ENCODE data around the gene CHTOP. TPM values are rescaled to one million over a fixed set of nuclear protein-coding genes. Genes with fewer than 3 reads are reported as not detected.

Gene CHTOP
- total and polyA plus RNA-seq, 2 of the 4 experiments (the other 2 are of a cell fraction) = 33.9 to 50.8 TPM

DNA sequence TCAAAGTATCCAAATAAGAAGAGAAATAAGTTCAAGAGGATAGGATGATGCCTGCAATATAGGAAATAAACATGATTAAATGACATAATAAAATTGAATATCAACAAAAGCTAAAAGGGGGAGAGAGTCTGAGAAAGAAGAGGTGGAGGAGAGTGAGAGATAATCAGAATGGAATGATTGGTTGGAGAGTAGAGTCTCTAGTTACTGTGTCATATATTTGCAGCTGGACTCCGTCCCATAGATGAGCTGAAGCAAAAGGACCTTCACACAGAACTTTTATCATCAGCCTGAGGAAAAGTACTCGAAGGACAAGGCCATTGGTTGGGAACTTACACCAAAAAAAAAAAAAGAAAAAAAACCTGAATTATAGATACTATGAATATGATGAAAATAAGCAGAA lies 45.4 kb upstream of the CHTOP start:
- Histone ChIP-seq H3K4me2 (ENCODE audit: low read depth, low read length) (no peak overlapping the region), H3K4me1 (ENCODE audit: control insufficient read depth, insufficient read depth, low read length) (peaks cover 3% of the 10 kb centered on the region; the same call in 1 of the 2 replicates), H2AK5ac (ENCODE audit: low read depth, low read length) (no peak overlapping the region), H3K14ac (replicated peaks; ENCODE audit: low read depth, low read length) (no peak overlapping the region), H3K56ac (ENCODE audit: extremely low read depth, insufficient read depth, low read length) (no peak overlapping the region), H3K36me3 (ENCODE audit: control insufficient read depth, insufficient read depth, low read length) (no peaks in the 10 kb centered on the region), H2BK20ac (ENCODE audit: low read depth, low read length) (no peak overlapping the region), H4K5ac (ENCODE audit: low read depth, low read length) (no peak overlapping the region), H3K9me3 (ENCODE audit: control insufficient read depth, insufficient read depth, low read length) (no peaks in the 10 kb centered on the region), H2BK15ac (ENCODE audit: low read depth, low read length) (no peak overlapping the region), H3K27ac (ENCODE audit: insufficient read depth, low read length) (no peak overlapping the region), H3K9me1 (ENCODE audit: insufficient read depth, low read length) (no peaks in the 10 kb centered on the region), H3K27me3 (ENCODE audit: control insufficient read depth, insufficient read depth, low read length) (no peaks in the 10 kb centered on the region), H2AK9ac (replicated peaks; ENCODE audit: low read depth, low read length, poor library complexity) (no peak overlapping the region), H3K79me1 (ENCODE audit: low read depth in 1 of 2, low read length in 2 of 2) (no peaks in the 10 kb centered on the region), H2AFZ (replicated peaks; ENCODE audit: low read length, poor library complexity) (no peak overlapping the region), H3K18ac (ENCODE audit: low read depth, low read length) (no peak overlapping the region), H4K20me1 (ENCODE audit: insufficient read depth, low read length) (no peaks in the 10 kb centered on the region), H3K4me3 (ENCODE audit: insufficient read depth, low read depth, low read length) (no peak overlapping the region), H3K9ac (ENCODE audit: low read depth, low read length) (no peak overlapping the region), H4K8ac (ENCODE audit: low read depth in 2 of 2, low read length in 2 of 2) (no peak overlapping the region), H4K91ac (ENCODE audit: insufficient read depth, low read depth, low read length) (no peak overlapping the region), H2BK120ac (ENCODE audit: low read depth, low read length) (no peak overlapping the region), H3K4ac (ENCODE audit: low read depth, low read length) (no peak overlapping the region), H2BK5ac (ENCODE audit: low read depth, low read length, poor library complexity, severe bottlenecking) (no peak overlapping the region), H3K23ac (ENCODE audit: low read depth, low read length) (no peak overlapping the region)
- dilution Hi-C loops (cut with HindIII; ENCODE audit: low sequenced_read_pairs, unreplicated experiment) = no loop called here
- TF ChIP-seq, protein P1, sequence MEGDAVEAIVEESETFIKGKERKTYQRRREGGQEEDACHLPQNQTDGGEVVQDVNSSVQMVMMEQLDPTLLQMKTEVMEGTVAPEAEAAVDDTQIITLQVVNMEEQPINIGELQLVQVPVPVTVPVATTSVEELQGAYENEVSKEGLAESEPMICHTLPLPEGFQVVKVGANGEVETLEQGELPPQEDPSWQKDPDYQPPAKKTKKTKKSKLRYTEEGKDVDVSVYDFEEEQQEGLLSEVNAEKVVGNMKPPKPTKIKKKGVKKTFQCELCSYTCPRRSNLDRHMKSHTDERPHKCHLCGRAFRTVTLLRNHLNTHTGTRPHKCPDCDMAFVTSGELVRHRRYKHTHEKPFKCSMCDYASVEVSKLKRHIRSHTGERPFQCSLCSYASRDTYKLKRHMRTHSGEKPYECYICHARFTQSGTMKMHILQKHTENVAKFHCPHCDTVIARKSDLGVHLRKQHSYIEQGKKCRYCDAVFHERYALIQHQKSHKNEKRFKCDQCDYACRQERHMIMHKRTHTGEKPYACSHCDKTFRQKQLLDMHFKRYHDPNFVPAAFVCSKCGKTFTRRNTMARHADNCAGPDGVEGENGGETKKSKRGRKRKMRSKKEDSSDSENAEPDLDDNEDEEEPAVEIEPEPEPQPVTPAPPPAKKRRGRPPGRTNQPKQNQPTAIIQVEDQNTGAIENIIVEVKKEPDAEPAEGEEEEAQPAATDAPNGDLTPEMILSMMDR (conservative IDR thresholded peaks at IDR 0.05; ENCODE audit: low read depth, low read length) = no peak
- TF ChIP-seq NFE2L2 (IDR thresholded peaks at IDR 0.05; ENCODE audit: low read depth, low read length) (no peak), CHD1 (IDR thresholded peaks at IDR 0.05; ENCODE audit: low read depth, low read length) (no peak), MXI1 (IDR thresholded peaks at IDR 0.05; ENCODE audit: borderline replicate concordance, low read depth, low read length) (no peak), BHLHE40 (IDR thresholded peaks at IDR 0.05; ENCODE audit: low read depth, low read length) (no peak), SMC3 (IDR thresholded peaks at IDR 0.05; ENCODE audit: low read depth, low read length) (no peak), MAFK (IDR thresholded peaks at IDR 0.05; ENCODE audit: low read depth, low read length) (no peak)
- BruUV-seq (replicated peaks) = no TSS peak
- intact Hi-C loops (cut with micrococcal nuclease) = no loop called here
- POLR2A ChIA-PET (ENCODE audit: unreplicated experiment) = interaction anchor here (0.6 kb wide), 1 partner anchor 46 kb away, joined by 3 read pairs; no protein-coding TSS in a partner anchor
- WGBS, 2 experiments (ENCODE audit: extremely low coverage in 2 of 2, insufficient read length in 1 of 2) = no CpG with 5 or more reads among the region's 2 CpGs
- CTCF ChIA-PET = interaction anchor here (0.9 kb wide), 1 partner anchor 11 kb away, joined by 3 read pairs; no protein-coding TSS in a partner anchor
- DNase-seq = peak; percentile 47
- ATAC-seq (ENCODE audit: low read depth) = peak; percentile 70
- in situ Hi-C loops (cut with MboI; ENCODE audit: low sequenced_read_pairs) = no loop called here
